Neural cell (in vitro differentiated cells): ENCODE results near the gene GJB2. TPM values are rescaled to one million over a fixed set of nuclear protein-coding genes. Genes with fewer than 3 reads are reported as not detected.

Experiments
- H2AFZ ChIP-seq: fragments of 200-600, 300-800 bp; sonication (generic), shearing (Covaris generic); 2 replicates; pipeline ENCODE4 v1.6.0; 2014; ENCODE audit warnings: low read depth, mild to moderate bottlenecking, antibody characterized with exemption, low read length, moderate library complexity
- H3F3A ChIP-seq: fragments of 200-600 bp; shearing (Covaris generic); 2 replicates; pipeline ENCODE4 v1.6.1; 2016; ENCODE audit warnings: mild to moderate bottlenecking, moderate library complexity, mixed read lengths, antibody characterized with exemption, low read length; ENCODE audit not compliant: insufficient read depth, poor library complexity, severe bottlenecking
- H3K27ac ChIP-seq: fragments of 200-600, 300-800 bp; sonication (generic), shearing (Covaris generic); 2 replicates; pipeline ENCODE4 v1.5.1; 2014; ENCODE audit warnings: mild to moderate bottlenecking, low read length, moderate library complexity
- H3K27me3 ChIP-seq: fragments of 300-800, 200-600 bp; sonication (generic), shearing (Covaris generic); 2 replicates; pipeline ENCODE4 v1.6.0; 2014; ENCODE audit warnings: mild to moderate bottlenecking, low read depth, low read length, moderate library complexity; ENCODE audit not compliant: insufficient read depth
- H3K36me3 ChIP-seq: fragments of 300-800, 200-600 bp; sonication (generic), shearing (Covaris generic); 2 replicates; pipeline ENCODE4 v1.5.1; 2014; ENCODE audit warnings: mild to moderate bottlenecking, antibody characterized with exemption, low read length, moderate library complexity; ENCODE audit not compliant: insufficient read depth
- H3K4me2 ChIP-seq: fragments of 300-800, 200-600 bp; sonication (generic), shearing (Covaris generic); 2 replicates; pipeline ENCODE4 v1.6.0; 2014; ENCODE audit warnings: mild to moderate bottlenecking, low read length
- H3K4me3 ChIP-seq: fragments of 300-800, 200-600 bp; sonication (generic), shearing (Covaris generic); 2 replicates; pipeline ENCODE4 v1.5.1; 2014; ENCODE audit warnings: mild to moderate bottlenecking, low read length, moderate library complexity
- H3K79me2 ChIP-seq: fragments of 200-600 bp; shearing (Covaris generic); replicated peaks from 2 replicates; pipeline ENCODE4 v1.6.0; 2014; ENCODE audit warnings: mild to moderate bottlenecking, low read length, moderate library complexity; ENCODE audit not compliant: insufficient read depth
- H3K9ac ChIP-seq: fragments of 300-800, 200-600 bp; sonication (generic), shearing (Covaris generic); 2 replicates; pipeline ENCODE4 v1.6.1; 2016; ENCODE audit warnings: mild to moderate bottlenecking, low read length, mixed read lengths
- H3K9me2 ChIP-seq: fragments of 200-600 bp; shearing (Covaris generic); 2 replicates; pipeline ENCODE4 v1.6.1; 2016; ENCODE audit warnings: mild to moderate bottlenecking, low read length, mixed read lengths; ENCODE audit not compliant: insufficient read depth
- H3K9me3 ChIP-seq: fragments of 200-600, 300-800 bp; sonication (generic), shearing (Covaris generic); 2 replicates; pipeline ENCODE4 v1.6.1; 2016; ENCODE audit warnings: mild to moderate bottlenecking, mixed run types, low read length, moderate library complexity, mixed read lengths
- H4K20me1 ChIP-seq: fragments of 200-600 bp; shearing (Covaris generic); 2 replicates; pipeline ENCODE4 v1.6.1; 2016; ENCODE audit warnings: mild to moderate bottlenecking, mixed run types; ENCODE audit not compliant: insufficient read depth
- EP300 ChIP-seq: fragments of 450-650 bp; conservative IDR thresholded peaks from 2 replicates; pipeline ENCODE4 v1.6.1; 2014; ENCODE audit warnings: antibody characterized with exemption, mild to moderate bottlenecking, moderate library complexity; ENCODE audit not compliant: poor library complexity, severe bottlenecking
- EZH2 ChIP-seq: fragments of 200-600, 300-800 bp; shearing (Covaris generic), sonication (generic); IDR thresholded peaks from 2 replicates; pipeline ENCODE4 v1.6.1; 2014; ENCODE audit warnings: antibody characterized with exemption, low read length, borderline replicate concordance, mild to moderate bottlenecking; ENCODE audit not compliant: insufficient read depth, poor library complexity, severe bottlenecking
- MXI1 ChIP-seq: fragments of 450-650 bp; conservative IDR thresholded peaks from 2 replicates; pipeline ENCODE4 v1.6.1; 2014; ENCODE audit warnings: antibody characterized with exemption, mild to moderate bottlenecking; ENCODE audit not compliant: poor library complexity, severe bottlenecking
- POLR2AphosphoS5 ChIP-seq: IDR thresholded peaks from 2 replicates; pipeline ENCODE4 v1.6.1; 2012
- SMC3 ChIP-seq: fragments of 450-650 bp; conservative IDR thresholded peaks from 2 replicates; pipeline ENCODE4 v1.6.1; 2014; ENCODE audit warnings: antibody characterized with exemption, mild to moderate bottlenecking, moderate library complexity; ENCODE audit not compliant: poor library complexity
- TAF1 ChIP-seq: IDR thresholded peaks from 2 replicates; pipeline ENCODE4 v1.6.1; 2012; ENCODE audit warnings: low read depth
- polyA plus RNA-seq: library from polyadenylated mRNA; depleted of rRNA; stranded (reverse); fragments of >200 nt; gene quantifications from 2 replicates; pipeline ENCODE4 v1.2.3, GENCODE V29; 2014
- TF ChIP-seq, protein P1 (sequence below): fragments of 450-650 bp; IDR thresholded peaks from 2 replicates; pipeline ENCODE4 v1.5.1; 2014; ENCODE audit warnings: antibody characterized with exemption, mild to moderate bottlenecking, moderate library complexity; ENCODE audit not compliant: poor library complexity, severe bottlenecking
- TF ChIP-seq, protein P2 (sequence below): IDR thresholded peaks from 2 replicates; pipeline ENCODE4 v1.6.1; 2012; ENCODE audit warnings: borderline replicate concordance

GJB2 gene
- polyA plus RNA-seq, 1 donor from 2014 or later = not detected

DNA sequence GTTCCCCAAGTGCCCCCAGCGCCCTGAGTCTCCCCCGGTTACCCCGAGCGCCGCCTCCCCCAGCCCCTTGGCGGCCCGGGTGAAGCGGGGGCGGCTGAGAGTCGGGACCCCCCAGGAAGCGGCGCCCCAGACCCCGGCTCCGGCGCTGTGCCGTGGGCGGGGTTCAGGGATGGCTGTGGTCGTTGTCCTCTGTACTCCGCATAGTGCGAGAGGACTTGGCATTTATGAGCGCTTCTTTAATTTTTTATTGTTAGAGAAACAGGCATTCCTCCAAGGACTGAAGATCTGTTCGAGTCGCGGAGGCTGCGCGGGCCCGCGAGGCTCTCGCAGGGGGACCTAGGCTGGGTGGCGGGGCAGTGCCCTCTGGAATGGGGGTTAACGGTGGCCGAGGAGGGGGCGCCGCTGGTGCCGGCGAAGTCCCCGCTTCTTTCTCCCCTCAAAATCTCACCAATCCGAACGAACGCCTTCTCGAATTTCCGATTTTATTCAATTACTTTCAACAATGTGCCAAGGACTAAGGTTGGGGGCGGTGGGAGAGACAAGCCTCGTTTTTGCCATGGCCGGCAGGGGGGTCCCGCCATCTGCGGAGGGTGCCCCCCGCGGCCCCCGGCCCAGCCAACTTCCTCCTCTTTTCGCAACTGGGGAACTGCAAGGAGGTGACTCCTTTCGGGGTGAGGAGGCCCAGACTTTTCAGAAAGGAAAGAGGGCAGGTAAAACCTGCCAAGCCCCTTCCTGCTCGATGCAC, 596 bp upstream of the GJB2 start:
- no peaks in the 10 kb centered on the region for H3K36me3 ChIP-seq
- no peaks in the 10 kb centered on the region for H3K9me2 ChIP-seq
- peak overlapping the region; percentile 87 for H3K4me2 ChIP-seq
- H2AFZ ChIP-seq = no peak overlapping the region
- H3F3A ChIP-seq = no peaks in the 10 kb centered on the region
- TF ChIP-seq EP300 (no peak), POLR2AphosphoS5 (no peak), SMC3 (no peak), EZH2 (peak; percentile 23), MXI1 (no peak)
- H3K9me3 ChIP-seq = no peaks in the 10 kb centered on the region
- H4K20me1 ChIP-seq = no peaks in the 10 kb centered on the region
- H3K27me3 ChIP-seq = peaks cover 75% of the 10 kb centered on the region
- no peak overlapping the region for H3K27ac ChIP-seq
- H3K79me2 ChIP-seq = no peaks in the 10 kb centered on the region
- no peak overlapping the region for H3K9ac ChIP-seq
- H3K4me3 ChIP-seq = peak overlapping the region; percentile 69

DNA sequence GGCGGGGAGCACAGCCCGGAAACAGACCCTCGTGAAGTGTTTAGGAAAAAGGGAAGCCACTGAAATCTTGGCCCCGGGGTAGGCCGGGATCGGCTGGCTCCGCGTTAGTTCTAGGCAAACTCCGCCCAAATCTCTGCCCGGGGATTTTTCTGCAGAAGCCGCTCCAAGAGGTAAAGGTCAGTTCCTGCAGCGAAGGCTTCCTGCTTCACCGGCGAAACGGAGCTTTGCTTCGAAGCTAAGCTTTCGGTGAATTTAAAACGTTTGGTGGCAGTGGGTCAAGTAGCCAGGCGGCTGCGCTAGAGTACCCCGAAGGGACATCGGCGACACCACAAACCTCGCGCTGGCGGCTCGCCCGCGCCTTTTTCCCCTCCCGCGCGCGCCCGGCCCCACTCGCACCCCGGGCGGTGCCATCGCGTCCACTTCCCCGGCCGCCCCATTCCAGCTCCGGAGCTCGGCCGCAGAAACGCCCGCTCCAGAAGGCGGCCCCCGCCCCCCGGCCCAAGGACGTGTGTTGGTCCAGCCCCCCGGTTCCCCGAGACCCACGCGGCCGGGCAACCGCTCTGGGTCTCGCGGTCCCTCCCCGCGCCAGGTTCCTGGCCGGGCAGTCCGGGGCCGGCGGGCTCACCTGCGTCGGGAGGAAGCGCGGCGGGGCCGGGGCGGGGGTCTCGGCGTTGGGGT, 441 bp downstream of the GJB2 start:
- no peak for TF ChIP-seq MXI1
- TF ChIP-seq EZH2 = peak; percentile 14
- TF ChIP-seq, protein P1, sequence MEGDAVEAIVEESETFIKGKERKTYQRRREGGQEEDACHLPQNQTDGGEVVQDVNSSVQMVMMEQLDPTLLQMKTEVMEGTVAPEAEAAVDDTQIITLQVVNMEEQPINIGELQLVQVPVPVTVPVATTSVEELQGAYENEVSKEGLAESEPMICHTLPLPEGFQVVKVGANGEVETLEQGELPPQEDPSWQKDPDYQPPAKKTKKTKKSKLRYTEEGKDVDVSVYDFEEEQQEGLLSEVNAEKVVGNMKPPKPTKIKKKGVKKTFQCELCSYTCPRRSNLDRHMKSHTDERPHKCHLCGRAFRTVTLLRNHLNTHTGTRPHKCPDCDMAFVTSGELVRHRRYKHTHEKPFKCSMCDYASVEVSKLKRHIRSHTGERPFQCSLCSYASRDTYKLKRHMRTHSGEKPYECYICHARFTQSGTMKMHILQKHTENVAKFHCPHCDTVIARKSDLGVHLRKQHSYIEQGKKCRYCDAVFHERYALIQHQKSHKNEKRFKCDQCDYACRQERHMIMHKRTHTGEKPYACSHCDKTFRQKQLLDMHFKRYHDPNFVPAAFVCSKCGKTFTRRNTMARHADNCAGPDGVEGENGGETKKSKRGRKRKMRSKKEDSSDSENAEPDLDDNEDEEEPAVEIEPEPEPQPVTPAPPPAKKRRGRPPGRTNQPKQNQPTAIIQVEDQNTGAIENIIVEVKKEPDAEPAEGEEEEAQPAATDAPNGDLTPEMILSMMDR = peak; percentile 16
- Histone ChIP-seq H2AFZ (no peak overlapping the region), H4K20me1 (no peaks in the 10 kb centered on the region), H3F3A (no peaks in the 10 kb centered on the region), H3K36me3 (no peaks in the 10 kb centered on the region), H3K4me3 (peak overlapping the region; percentile 69), H3K79me2 (no peaks in the 10 kb centered on the region), H3K9me2 (no peaks in the 10 kb centered on the region), H3K27me3 (peaks cover 75% of the 10 kb centered on the region), H3K9me3 (no peaks in the 10 kb centered on the region), H3K27ac (no peak overlapping the region), H3K4me2 (peak overlapping the region; percentile 40), H3K9ac (peak overlapping the region; percentile 17)

DNA sequence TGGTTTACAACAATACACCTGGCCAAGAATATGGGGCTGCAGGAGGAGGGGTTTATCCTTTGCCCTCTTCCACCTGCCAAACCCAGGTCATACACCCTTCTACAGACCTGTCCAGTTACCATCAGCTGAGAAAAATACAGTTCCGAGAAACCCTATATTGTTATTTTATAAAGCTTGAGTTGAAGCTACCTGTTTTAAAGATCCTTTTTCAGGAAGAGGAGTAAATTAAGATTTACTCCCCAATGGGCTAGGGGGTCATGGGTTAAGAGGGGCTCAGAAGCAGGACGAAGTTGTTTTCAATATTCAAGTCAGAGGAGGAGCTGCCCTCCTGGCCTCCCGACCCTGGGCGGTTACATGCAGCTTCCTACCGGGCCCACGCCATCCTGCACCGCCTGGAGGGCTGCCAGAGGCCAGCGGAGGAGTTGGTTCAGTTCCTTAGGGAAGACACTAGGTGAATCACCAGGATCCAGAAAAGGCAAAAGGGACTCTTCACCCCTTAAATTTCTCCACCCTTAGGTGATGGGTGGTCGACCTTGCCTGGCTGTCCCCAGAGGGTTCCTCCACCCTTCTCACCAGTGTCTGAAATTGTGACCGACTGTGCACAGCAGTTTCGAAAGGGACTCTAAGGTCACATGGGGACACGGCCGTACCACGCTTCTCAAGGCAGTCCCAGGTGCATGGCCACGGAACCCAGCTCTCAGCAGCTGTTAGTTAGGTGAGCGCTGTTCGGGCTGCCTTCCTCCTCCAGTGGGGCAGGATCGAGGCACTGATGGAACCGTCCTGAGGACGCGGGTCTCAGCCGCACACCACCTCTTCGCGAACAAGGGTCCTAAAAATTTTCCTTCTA, 1.2 kb downstream of the GJB2 start:
- no peak for TF ChIP-seq EP300
- no peak for TF ChIP-seq TAF1
- TF ChIP-seq MXI1 = no peak
- no peak for TF ChIP-seq SMC3
- TF ChIP-seq, protein P2, sequence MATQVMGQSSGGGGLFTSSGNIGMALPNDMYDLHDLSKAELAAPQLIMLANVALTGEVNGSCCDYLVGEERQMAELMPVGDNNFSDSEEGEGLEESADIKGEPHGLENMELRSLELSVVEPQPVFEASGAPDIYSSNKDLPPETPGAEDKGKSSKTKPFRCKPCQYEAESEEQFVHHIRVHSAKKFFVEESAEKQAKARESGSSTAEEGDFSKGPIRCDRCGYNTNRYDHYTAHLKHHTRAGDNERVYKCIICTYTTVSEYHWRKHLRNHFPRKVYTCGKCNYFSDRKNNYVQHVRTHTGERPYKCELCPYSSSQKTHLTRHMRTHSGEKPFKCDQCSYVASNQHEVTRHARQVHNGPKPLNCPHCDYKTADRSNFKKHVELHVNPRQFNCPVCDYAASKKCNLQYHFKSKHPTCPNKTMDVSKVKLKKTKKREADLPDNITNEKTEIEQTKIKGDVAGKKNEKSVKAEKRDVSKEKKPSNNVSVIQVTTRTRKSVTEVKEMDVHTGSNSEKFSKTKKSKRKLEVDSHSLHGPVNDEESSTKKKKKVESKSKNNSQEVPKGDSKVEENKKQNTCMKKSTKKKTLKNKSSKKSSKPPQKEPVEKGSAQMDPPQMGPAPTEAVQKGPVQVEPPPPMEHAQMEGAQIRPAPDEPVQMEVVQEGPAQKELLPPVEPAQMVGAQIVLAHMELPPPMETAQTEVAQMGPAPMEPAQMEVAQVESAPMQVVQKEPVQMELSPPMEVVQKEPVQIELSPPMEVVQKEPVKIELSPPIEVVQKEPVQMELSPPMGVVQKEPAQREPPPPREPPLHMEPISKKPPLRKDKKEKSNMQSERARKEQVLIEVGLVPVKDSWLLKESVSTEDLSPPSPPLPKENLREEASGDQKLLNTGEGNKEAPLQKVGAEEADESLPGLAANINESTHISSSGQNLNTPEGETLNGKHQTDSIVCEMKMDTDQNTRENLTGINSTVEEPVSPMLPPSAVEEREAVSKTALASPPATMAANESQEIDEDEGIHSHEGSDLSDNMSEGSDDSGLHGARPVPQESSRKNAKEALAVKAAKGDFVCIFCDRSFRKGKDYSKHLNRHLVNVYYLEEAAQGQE = no peak
- Histone ChIP-seq H3K9ac (peak overlapping the region; percentile 17), H3K4me3 (peak overlapping the region; percentile 69)

More for the DNA sequence above, 1.2 kb downstream of the GJB2 start:
- H3K9me2 ChIP-seq = no peaks in the 10 kb centered on the region
- no peak overlapping the region for H3K27ac ChIP-seq
- H3K36me3 ChIP-seq = no peaks in the 10 kb centered on the region
- H4K20me1 ChIP-seq = no peaks in the 10 kb centered on the region
- H3K27me3 ChIP-seq = peaks cover 69% of the 10 kb centered on the region
- no peak overlapping the region for H2AFZ ChIP-seq
- no peaks in the 10 kb centered on the region for H3K79me2 ChIP-seq
- no peaks in the 10 kb centered on the region for H3F3A ChIP-seq
- no peak overlapping the region for H3K4me2 ChIP-seq
- no peaks in the 10 kb centered on the region for H3K9me3 ChIP-seq
